GM12878 (cell line): ENCODE results near the gene FZD10. TPM values are rescaled to one million over a fixed set of nuclear protein-coding genes. Genes with fewer than 3 reads are reported as not detected.

Experiments used
- ATAC-seq: fragments of 200-7000 bp; cut with Tn5 transposase; 3 replicates; pipeline ENCODE4 v1.9.1; 2020; ENCODE audit warnings: mild to moderate bottlenecking, moderate library complexity
- BruUV-seq: library from RNA; stranded (reverse); fragments of 400-500 nt; replicated peaks from 2 replicates; lab custom pipeline; 2021; lab: Mats Ljungman, UMichigan
- CTCF ChIA-PET: fragments of 300-600 bp; sonication (Branson Sonifier 250); formaldehyde crosslinking; extraction: SDS; loops from one replicate; lab custom pipeline; 2021; ENCODE audit warnings: inconsistent platforms; lab: Yijun Ruan, JAX
- POLR2A ChIA-PET: fragments of 350-600 bp; formaldehyde crosslinking; extraction: SDS; loops from one replicate; lab custom pipeline; 2021; ENCODE audit warnings: inconsistent platforms; lab: Charles Lee
- RAD21 ChIA-PET: fragments of 300-600 bp; sonication (Branson Sonifier 250); formaldehyde crosslinking; loops from one replicate; lab custom pipeline; 2023; ENCODE audit warnings: antibody characterized with exemption; ENCODE audit not compliant: unreplicated experiment; lab: Charles Lee
- SMC1A ChIA-PET: fragments of 300-600 bp; sonication (Branson Sonifier 250); formaldehyde crosslinking; loops from one replicate; lab custom pipeline; 2023; ENCODE audit not compliant: unreplicated experiment, uncharacterized antibody; lab: Charles Lee
- DNase-seq: peaks from one replicate; pipeline ENCODE4 v3.0.0-alpha.2; 2011; ENCODE audit warnings: low read depth, low spot score
- FAIRE-seq: peaks from 3 replicates; lab custom pipeline; 2011; peaks lifted over from hg19 to GRCh38; lab: Jason Lieb, UNC
- H2AFZ ChIP-seq: 2 replicates; pipeline ENCODE4 v1.6.0; 2011; ENCODE audit warnings: low read depth, low read length, control low read depth; ENCODE audit not compliant: control insufficient read depth
- H3K27ac ChIP-seq: 2 replicates; pipeline ENCODE4 v1.5.1; 2011; ENCODE audit warnings: control low read depth; ENCODE audit not compliant: control insufficient read depth, insufficient read depth
- H3K27me3 ChIP-seq, 2 experiments: replicated peaks in 1 of 2; 2 replicates each; pipeline versions ENCODE4 v1.6.0 to v1.6.1; 2011; ENCODE audit warnings: low read length in 1 of 2; ENCODE audit not compliant: control insufficient read depth in 2 of 2, insufficient read depth in 2 of 2
- H3K36me3 ChIP-seq, 2 experiments: 2 replicates each; pipeline ENCODE4 v1.5.1; 2011; ENCODE audit warnings: low read length in 1 of 2; ENCODE audit not compliant: control insufficient read depth in 2 of 2, insufficient read depth in 2 of 2
- H3K4me1 ChIP-seq: 2 replicates; pipeline ENCODE4 v1.6.1; 2011; ENCODE audit warnings: mild to moderate bottlenecking, low read length, moderate library complexity, mixed read lengths; ENCODE audit not compliant: control insufficient read depth, insufficient read depth
- H3K4me2 ChIP-seq: 2 replicates; pipeline ENCODE4 v1.6.0; 2011; ENCODE audit warnings: control low read depth; ENCODE audit not compliant: control insufficient read depth, insufficient read depth
- H3K4me3 ChIP-seq: fragments of 200-600 bp; sonication (generic); 2 replicates; pipeline ENCODE4 v1.5.1; 2016
- H3K79me2 ChIP-seq: 2 replicates; pipeline ENCODE4 v1.6.0; 2011; ENCODE audit warnings: low read length; ENCODE audit not compliant: control insufficient read depth, insufficient read depth
- H3K9ac ChIP-seq: 2 replicates; pipeline ENCODE4 v1.8.0; 2011; ENCODE audit warnings: low read length, control low read depth, mixed read lengths; ENCODE audit not compliant: control insufficient read depth, insufficient read depth
- H3K9me3 ChIP-seq: replicated peaks from 3 replicates; pipeline ENCODE4 v1.5.1; 2011; ENCODE audit warnings: mild to moderate bottlenecking, low read length; ENCODE audit not compliant: control insufficient read depth, insufficient read depth
- H4K20me1 ChIP-seq: 2 replicates; pipeline ENCODE4 v1.6.0; 2011; ENCODE audit not compliant: control insufficient read depth, insufficient read depth
- BRCA1 ChIP-seq: IDR thresholded peaks from 2 replicates; pipeline ENCODE4 v1.6.1; 2011; ENCODE audit warnings: low read depth, low read length, improper control_type of control experiment
- CBFB ChIP-seq: IDR thresholded peaks from 2 replicates; pipeline ENCODE4 v1.6.1; 2016; ENCODE audit warnings: antibody characterized with exemption, low read depth
- EGR1 ChIP-seq, 2 experiments: IDR thresholded peaks; 1 replicate in 1 of 2; 2 replicates in 1 of 2; pipeline ENCODE4 v1.6.1; 2011 to 2012; ENCODE audit warnings: low read depth in 2 of 2, low read length in 2 of 2, borderline replicate concordance in 1 of 2, mild to moderate bottlenecking in 1 of 2, moderate library complexity in 1 of 2
- GATAD2B ChIP-seq: fragments of 450-650 bp; conservative IDR thresholded peaks from 2 replicates; pipeline ENCODE4 v1.6.1; 2017; ENCODE audit warnings: low read depth, mild to moderate bottlenecking, moderate library complexity
- HCFC1 ChIP-seq: fragments of 150-350 bp; IDR thresholded peaks from 2 replicates; pipeline ENCODE4 v1.6.1; 2014; ENCODE audit warnings: low read length
- KAT2A ChIP-seq: conservative IDR thresholded peaks from 2 replicates; pipeline ENCODE4 v1.6.1; 2011; ENCODE audit warnings: low read depth, low read length; ENCODE audit not compliant: control insufficient read depth
- MEF2A ChIP-seq: IDR thresholded peaks from 2 replicates; pipeline ENCODE4 v1.6.1; 2011; ENCODE audit warnings: low read depth, mild to moderate bottlenecking, low read length, moderate library complexity; ENCODE audit not compliant: insufficient read depth
- NFXL1 ChIP-seq: fragments of 450-650 bp; IDR thresholded peaks from 2 replicates; pipeline ENCODE4 v1.6.1; 2017; ENCODE audit warnings: antibody characterized with exemption, mild to moderate bottlenecking, borderline replicate concordance
- NFYA ChIP-seq: IDR thresholded peaks from 2 replicates; pipeline ENCODE4 v1.6.1; 2011; ENCODE audit warnings: low read depth, mild to moderate bottlenecking, low read length, improper control_type of control experiment, borderline replicate concordance
- RFX5 ChIP-seq: IDR thresholded peaks from 2 replicates; pipeline ENCODE4 v1.6.1; 2011; ENCODE audit warnings: low read depth, low read length, improper control_type of control experiment
- SIN3A ChIP-seq: IDR thresholded peaks from 2 replicates; pipeline ENCODE4 v1.6.1; 2012; ENCODE audit warnings: low read depth, low read length, improper control_type of control experiment
- SUZ12 ChIP-seq: fragments of 200-600 bp; sonication (generic); IDR thresholded peaks from one replicate; pipeline ENCODE4 v1.6.1; 2018; ENCODE audit warnings: antibody characterized with exemption, mild to moderate bottlenecking; ENCODE audit not compliant: unreplicated experiment
- ZBED1 ChIP-seq: IDR thresholded peaks from 2 replicates; pipeline ENCODE4 v1.6.1; 2016; ENCODE audit warnings: borderline replicate concordance
- ZNF207 ChIP-seq: fragments of 450-650 bp; IDR thresholded peaks from 2 replicates; pipeline ENCODE4 v1.6.1; 2014; ENCODE audit warnings: antibody characterized with exemption, mild to moderate bottlenecking, borderline replicate concordance
- ZNF217 ChIP-seq: fragments of 450-650 bp; IDR thresholded peaks from 2 replicates; pipeline ENCODE4 v1.6.1; 2017; ENCODE audit warnings: antibody characterized with exemption, mild to moderate bottlenecking
- ZZZ3 ChIP-seq: IDR thresholded peaks from 2 replicates; pipeline ENCODE4 v1.6.1; 2011; ENCODE audit warnings: low read depth; ENCODE audit not compliant: control insufficient read depth, insufficient read length
- WGBS: methylation state at CpG from one replicate; pipeline ENCODE4 v1.1.6; 2016; ENCODE audit warnings: low lambda C conversion rate; ENCODE audit not compliant: insufficient replicate concordance, insufficient coverage; ENCODE audit errors: missing lambda C conversion rate; 5-methylcytosine and 5-hydroxymethylcytosine counted together
- in situ Hi-C: fragments of 300-500 bp; cut with MboI; formaldehyde crosslinking; loops from 9 replicates; pipeline ENCODE4 v1.14.3; 2018; ENCODE audit warnings: mixed read lengths
- intact Hi-C: fragments of 100-400 bp; cut with micrococcal nuclease; formaldehyde crosslinking; loops from one replicate; pipeline ENCODE4 v1.14.2; 2022; ENCODE audit not compliant: unreplicated experiment
- polyA plus RNA-seq, 11 experiments: library from polyadenylated mRNA; depleted of rRNA in 4 of 11; unstranded in 6 of 11; stranded (reverse) in 5 of 11; fragments of >200 nt; fragmentation: Nextera tagmentation in 4 of 11; fragmentation: Illumina TruSeq in 1 of 11; extraction: Ambion mirVana in 4 of 11; extraction: Trizol in 1 of 11; gene quantifications; 1 replicate in 1 of 11; 2 replicates in 10 of 11; pipeline versions ENCODE4 v1.2.1 to v1.2.3, GENCODE V29; 2011 to 2016; ENCODE audit warnings: inconsistent platforms in 2 of 11, missing spikeins in 2 of 11, low read depth in 1 of 11
- total RNA-seq, 4 experiments: library from RNA; depleted of rRNA in 3 of 4; stranded (reverse); fragments of >200 nt in 3 of 4; fragmentation: Illumina TruSeq in 1 of 4; extraction: Trizol in 1 of 4; gene quantifications; 2 replicates each; pipeline versions ENCODE4 v1.2.1 to v1.2.3, GENCODE V29; 2013 to 2021
- TF ChIP-seq, protein P1 (sequence below): fragments of 450-650 bp; formaldehyde crosslinking; IDR thresholded peaks from 2 replicates; pipeline ENCODE4 v1.4.0; 2022; ENCODE audit warnings: mild to moderate bottlenecking, moderate library complexity
- TF ChIP-seq, protein P2 (sequence below): IDR thresholded peaks from 2 replicates; pipeline ENCODE4 v1.6.1; 2012; ENCODE audit warnings: low read depth, low read length, improper control_type of control experiment
- TF ChIP-seq, protein P3 (sequence below): IDR thresholded peaks from 2 replicates; pipeline ENCODE4 v1.6.1; 2012; ENCODE audit warnings: low read length, inconsistent platforms

Gene FZD10
- total and polyA plus RNA-seq, 10 of the 15 experiments (the other 5 are each of a cell fraction or from before 2014, with no cell fraction given): not detected

DNA sequence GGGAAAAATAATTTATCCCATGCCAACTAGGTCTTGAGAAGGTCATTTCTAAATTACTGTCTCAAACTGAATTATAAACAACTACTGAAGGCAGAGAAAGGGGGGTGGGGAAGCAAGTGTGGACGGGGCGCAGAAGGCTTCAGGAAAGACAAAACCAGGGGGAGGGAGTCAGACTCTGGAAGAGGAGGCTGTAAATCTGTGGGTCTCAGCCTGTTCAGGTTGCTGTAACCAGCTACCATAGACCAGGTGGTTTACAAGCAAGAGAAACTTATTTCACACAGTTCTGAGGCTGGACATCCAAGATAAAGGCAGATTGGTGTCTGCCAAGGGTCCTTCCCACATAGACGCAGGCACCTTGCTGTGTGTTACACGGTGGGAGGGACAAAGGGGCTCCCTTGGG, 39.9 kb upstream of the FZD10 start (continued):
- TF ChIP-seq ZNF207 (no peak), ZNF217 (no peak), HCFC1 (no peak), EGR1 (IDR thresholded peaks at IDR 0.05; ENCODE audit: borderline replicate concordance in 1 of 2, low read depth in 2 of 2, low read length in 2 of 2) (no peak), SIN3A (no peak), MEF2A (no peak), CBFB (no peak), NFYA (no peak)
- TF ChIP-seq, protein P1, sequence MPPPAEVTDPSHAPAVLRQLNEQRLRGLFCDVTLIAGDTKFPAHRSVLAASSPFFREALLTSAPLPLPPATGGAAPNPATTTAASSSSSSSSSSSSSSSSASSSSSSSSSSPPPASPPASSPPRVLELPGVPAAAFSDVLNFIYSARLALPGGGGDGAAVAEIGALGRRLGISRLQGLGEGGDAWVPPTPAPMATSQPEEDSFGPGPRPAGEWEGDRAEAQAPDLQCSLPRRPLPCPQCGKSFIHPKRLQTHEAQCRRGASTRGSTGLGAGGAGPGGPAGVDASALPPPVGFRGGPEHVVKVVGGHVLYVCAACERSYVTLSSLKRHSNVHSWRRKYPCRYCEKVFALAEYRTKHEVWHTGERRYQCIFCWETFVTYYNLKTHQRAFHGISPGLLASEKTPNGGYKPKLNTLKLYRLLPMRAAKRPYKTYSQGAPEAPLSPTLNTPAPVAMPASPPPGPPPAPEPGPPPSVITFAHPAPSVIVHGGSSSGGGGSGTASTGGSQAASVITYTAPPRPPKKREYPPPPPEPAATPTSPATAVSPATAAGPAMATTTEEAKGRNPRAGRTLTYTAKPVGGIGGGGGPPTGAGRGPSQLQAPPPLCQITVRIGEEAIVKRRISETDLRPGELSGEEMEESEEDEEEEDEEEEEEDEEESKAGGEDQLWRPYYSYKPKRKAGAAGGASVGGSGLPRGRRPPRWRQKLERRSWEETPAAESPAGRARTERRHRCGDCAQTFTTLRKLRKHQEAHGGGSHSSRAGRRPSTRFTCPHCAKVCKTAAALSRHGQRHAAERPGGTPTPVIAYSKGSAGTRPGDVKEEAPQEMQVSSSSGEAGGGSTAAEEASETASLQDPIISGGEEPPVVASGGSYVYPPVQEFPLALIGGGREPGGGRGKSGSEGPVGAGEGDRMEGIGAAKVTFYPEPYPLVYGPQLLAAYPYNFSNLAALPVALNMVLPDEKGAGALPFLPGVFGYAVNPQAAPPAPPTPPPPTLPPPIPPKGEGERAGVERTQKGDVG (CRISPR knock-in tag): no peak
- TF ChIP-seq, protein P2, sequence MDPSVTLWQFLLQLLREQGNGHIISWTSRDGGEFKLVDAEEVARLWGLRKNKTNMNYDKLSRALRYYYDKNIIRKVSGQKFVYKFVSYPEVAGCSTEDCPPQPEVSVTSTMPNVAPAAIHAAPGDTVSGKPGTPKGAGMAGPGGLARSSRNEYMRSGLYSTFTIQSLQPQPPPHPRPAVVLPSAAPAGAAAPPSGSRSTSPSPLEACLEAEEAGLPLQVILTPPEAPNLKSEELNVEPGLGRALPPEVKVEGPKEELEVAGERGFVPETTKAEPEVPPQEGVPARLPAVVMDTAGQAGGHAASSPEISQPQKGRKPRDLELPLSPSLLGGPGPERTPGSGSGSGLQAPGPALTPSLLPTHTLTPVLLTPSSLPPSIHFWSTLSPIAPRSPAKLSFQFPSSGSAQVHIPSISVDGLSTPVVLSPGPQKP: no peak

DNA sequence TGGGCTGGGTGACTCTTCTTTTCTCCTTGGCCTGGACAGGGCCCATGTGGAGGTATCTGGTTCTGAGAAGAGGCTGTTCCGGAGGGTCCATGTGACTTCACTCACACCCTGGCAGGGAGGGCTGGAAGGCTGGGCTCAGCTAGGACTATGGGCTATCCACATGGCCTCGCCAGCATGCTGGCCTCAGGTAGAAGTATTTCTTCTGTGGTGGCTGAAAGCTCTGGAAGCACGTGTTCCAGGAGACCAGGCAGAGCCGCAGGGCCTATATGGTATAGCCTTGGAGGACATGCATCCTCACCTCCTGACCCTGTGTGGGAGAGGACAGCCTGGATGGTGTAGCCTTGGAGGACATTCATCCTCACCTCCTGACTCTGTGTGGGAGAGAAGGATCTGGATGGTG, 38.2 kb upstream of the FZD10 start:
- no peaks in the 10 kb centered on the region for H3K27me3 ChIP-seq
- no peaks in the 10 kb centered on the region for H3K4me1 ChIP-seq
- ChIA-PET RAD21 (no interaction called here), POLR2A (no interaction called here), SMC1A (no interaction called here), CTCF (no interaction called here)
- FAIRE-seq (no peak), DNase-seq (no peak), ATAC-seq (no peak)
- no peaks in the 10 kb centered on the region for H4K20me1 ChIP-seq
- TF ChIP-seq CBFB (no peak), KAT2A (no peak), RFX5 (no peak), GATAD2B (no peak), SUZ12 (no peak), BRCA1 (no peak), ZZZ3 (no peak), NFXL1 (no peak), ZBED1 (no peak)
- TF ChIP-seq, protein P3, sequence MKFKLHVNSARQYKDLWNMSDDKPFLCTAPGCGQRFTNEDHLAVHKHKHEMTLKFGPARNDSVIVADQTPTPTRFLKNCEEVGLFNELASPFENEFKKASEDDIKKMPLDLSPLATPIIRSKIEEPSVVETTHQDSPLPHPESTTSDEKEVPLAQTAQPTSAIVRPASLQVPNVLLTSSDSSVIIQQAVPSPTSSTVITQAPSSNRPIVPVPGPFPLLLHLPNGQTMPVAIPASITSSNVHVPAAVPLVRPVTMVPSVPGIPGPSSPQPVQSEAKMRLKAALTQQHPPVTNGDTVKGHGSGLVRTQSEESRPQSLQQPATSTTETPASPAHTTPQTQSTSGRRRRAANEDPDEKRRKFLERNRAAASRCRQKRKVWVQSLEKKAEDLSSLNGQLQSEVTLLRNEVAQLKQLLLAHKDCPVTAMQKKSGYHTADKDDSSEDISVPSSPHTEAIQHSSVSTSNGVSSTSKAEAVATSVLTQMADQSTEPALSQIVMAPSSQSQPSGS: no peak
- no peak overlapping the region for H3K4me3 ChIP-seq
- H3K9me3 ChIP-seq: no peaks in the 10 kb centered on the region; the same call in 2 of the 3 replicates
- H3K36me3 ChIP-seq: no peaks in the 10 kb centered on the region
- no peak overlapping the region for H3K4me2 ChIP-seq
- WGBS: 26% methylated on average over 4 of the region's 4 CpGs
- intact Hi-C loops (no loop called here), in situ Hi-C loops (no loop called here)
- H2AFZ ChIP-seq: no peak overlapping the region
- no peaks in the 10 kb centered on the region for H3K79me2 ChIP-seq
- no TSS peak for BruUV-seq
- no peak overlapping the region for H3K27ac ChIP-seq
- H3K9ac ChIP-seq: no peak overlapping the region
